ENCODE measurements around the gene TRAP1. TPM values are rescaled to one million over a fixed set of nuclear protein-coding genes. Genes with fewer than 3 reads are reported as not detected.

TRAP1 gene
- total RNA-seq, 4 donors from 2014 or later: 43.2 to 53.8 (median 51.2) TPM

DNA sequence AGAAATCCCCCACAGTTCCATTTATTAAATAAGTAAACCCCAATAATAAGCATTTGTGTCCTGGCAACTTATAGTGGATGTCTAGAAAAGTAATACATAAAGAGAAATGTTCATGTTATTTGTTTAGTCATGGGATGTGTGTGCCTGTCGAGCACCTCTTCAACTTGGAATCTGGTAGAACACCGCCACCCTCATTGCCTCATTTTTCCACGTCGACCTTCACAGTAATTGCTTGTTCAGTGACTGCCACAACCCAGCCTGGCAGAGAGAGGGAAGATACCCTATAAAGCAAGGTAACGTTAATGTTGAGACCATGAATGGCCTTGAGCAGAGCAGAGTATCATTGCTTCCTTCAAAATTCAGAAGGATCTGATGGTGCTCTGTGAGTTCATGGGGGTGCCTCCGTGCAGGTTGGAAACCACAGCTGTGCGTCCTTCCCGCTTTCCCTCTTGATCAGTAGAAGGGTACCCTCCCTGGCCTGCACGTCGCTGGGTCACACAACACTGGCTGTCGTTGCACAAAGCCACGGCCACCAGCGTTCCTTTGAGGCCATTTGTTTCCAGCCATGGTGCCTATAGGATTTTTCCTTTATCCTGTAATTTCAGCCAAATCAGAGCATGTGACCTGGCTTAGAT lies 66.6 kb downstream of the TRAP1 start:
- Histone ChIP-seq H3K9me3 (no peaks in the 10 kb centered on the region), H3K27me3 (no peaks in the 10 kb centered on the region), H3K36me3 (peaks cover 0 to 44% of the 10 kb centered on the region in 2 donors), H3K4me3 (no peak overlapping the region), H3K4me1 (no peaks in the 10 kb centered on the region), H3K27ac (no peak overlapping the region)
- TF ChIP-seq POLR2A (IDR thresholded peaks at IDR 0.05): no peak
- TF ChIP-seq, protein P1, sequence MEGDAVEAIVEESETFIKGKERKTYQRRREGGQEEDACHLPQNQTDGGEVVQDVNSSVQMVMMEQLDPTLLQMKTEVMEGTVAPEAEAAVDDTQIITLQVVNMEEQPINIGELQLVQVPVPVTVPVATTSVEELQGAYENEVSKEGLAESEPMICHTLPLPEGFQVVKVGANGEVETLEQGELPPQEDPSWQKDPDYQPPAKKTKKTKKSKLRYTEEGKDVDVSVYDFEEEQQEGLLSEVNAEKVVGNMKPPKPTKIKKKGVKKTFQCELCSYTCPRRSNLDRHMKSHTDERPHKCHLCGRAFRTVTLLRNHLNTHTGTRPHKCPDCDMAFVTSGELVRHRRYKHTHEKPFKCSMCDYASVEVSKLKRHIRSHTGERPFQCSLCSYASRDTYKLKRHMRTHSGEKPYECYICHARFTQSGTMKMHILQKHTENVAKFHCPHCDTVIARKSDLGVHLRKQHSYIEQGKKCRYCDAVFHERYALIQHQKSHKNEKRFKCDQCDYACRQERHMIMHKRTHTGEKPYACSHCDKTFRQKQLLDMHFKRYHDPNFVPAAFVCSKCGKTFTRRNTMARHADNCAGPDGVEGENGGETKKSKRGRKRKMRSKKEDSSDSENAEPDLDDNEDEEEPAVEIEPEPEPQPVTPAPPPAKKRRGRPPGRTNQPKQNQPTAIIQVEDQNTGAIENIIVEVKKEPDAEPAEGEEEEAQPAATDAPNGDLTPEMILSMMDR (IDR thresholded peaks at IDR 0.05): no peak
- TF ChIP-seq EP300 (IDR thresholded peaks at IDR 0.05): no peak
- no peak for TF ChIP-seq POLR2AphosphoS5 (IDR thresholded peaks at IDR 0.05)
- WGBS, 2 donors (ENCODE audit: low coverage in 1 of 2): 83 to 89% methylated on average over 6 to 9 of the region's 13 CpGs
- ATAC-seq: no peak

DNA sequence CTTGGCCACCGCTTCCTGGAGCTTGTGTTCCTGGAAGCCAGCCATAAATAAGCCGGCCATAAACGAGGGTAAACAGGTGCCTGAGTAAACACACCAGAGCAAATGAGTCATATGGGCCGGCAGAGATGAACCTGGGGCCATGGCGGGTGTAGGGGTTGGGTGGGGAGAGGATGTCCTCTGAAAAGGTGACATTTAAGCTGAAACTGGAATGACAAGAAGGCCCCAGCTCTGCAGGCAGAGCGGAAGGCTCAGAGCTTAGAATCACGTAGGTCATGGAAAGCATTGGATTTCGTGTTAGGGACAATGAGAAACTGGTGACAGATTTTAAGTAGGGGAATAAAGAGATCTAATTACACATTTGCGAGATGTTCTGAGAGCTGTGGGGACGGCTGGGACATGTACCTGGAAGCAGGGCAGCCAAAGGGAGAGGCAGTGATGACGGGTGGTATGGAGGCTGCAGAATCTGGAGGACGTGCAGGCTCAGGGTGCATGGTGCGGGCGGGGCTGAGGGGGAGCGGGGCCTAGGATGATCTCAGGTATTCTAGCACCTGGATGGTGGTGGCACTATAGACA lies 70.9 kb downstream of the TRAP1 start:
- Histone ChIP-seq H3K36me3 (peaks cover 0 to 43% of the 10 kb centered on the region in 2 donors), H3K9me3 (no peaks in the 10 kb centered on the region), H3K4me3 (no peak overlapping the region), H3K4me1 (no peaks in the 10 kb centered on the region), H3K27me3 (no peaks in the 10 kb centered on the region), H3K27ac (no peak overlapping the region)
- TF ChIP-seq, protein P1 (IDR thresholded peaks at IDR 0.05): no peak
- TF ChIP-seq POLR2AphosphoS5 (IDR thresholded peaks at IDR 0.05) (no peak), POLR2A (IDR thresholded peaks at IDR 0.05) (no peak), EP300 (IDR thresholded peaks at IDR 0.05) (no peak)
- no peak for ATAC-seq
- 82 to 98% methylated on average over 7 to 12 of the region's 15 CpGs for WGBS, 2 donors (ENCODE audit: low coverage in 1 of 2)

DNA sequence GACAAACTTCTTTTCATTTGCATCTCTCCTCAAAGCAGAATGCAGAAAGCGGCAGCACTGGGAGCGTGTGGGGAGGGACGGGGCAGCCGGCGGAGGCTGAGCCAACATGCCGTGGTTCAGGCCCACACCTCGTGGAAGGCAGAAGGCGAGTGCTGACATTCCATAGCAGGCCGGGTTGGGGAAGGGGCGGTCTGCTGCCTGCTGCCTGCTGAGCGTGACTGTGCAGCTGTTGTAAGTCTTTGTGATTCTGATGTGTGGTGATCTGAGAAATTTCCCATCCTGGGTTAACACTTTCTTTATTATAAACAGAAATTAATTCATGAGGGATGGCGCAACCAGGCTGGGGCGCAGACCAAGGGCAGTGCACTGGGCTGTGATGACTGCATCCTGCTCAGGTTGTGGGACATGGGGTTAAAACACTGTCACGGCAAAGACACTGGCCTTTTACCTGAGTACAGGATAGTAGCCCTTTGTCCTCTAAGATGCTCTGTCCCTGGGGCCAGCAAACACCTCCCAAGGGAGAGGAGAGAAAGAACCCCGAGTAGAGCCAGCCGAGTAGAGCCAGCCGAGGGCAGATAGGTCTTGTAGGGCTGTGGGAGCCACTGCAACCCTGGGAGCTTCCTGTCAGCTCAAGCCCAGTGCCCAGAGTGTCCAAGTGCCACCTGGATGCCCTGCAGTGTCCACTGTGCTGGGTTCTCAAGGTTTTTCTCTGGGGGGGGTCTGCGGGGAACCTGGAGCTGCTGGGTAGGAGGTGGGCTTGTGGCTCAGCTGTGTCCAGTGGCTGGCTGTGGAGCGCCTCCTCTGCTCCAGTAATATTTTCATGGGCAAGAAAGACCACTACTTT lies 71.6 kb downstream of the TRAP1 start:
- H3K36me3 ChIP-seq: peaks cover 0 to 43% of the 10 kb centered on the region in 2 donors
- no peak overlapping the region for H3K27ac ChIP-seq
- no peaks in the 10 kb centered on the region for H3K27me3 ChIP-seq
- H3K4me3 ChIP-seq: no peak overlapping the region
- H3K4me1 ChIP-seq: no peaks in the 10 kb centered on the region
- WGBS, 2 donors (ENCODE audit: low coverage in 1 of 2): 78% methylated on average over 5 of the region's 19 CpGs; no CpG with 5 or more reads in 1 of the 2 donors
- TF ChIP-seq, protein P1 (IDR thresholded peaks at IDR 0.05): no peak
- TF ChIP-seq POLR2A (IDR thresholded peaks at IDR 0.05) (no peak), EP300 (IDR thresholded peaks at IDR 0.05) (no peak), POLR2AphosphoS5 (IDR thresholded peaks at IDR 0.05) (no peak)
- no peaks in the 10 kb centered on the region for H3K9me3 ChIP-seq
- no peak for ATAC-seq

DNA sequence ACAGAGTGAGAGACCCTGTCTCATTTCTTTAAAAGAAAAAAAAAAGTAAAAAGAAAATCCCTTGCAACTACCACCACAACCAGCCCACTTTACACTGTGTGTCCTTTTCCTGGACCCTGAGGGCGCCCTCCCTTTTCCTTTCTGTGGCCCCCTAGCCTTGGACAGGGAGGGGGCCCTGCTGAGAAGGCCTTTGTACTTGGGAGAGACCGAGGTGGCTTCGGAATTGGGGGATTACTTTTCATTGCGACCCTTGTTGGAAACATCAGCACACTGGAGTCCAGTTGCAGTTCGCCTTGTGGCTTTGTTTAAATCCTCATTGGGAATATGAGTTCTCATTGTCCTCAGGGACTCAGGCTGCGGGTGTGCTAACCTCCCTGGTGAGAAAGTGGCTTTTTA lies 72.2 kb downstream of the TRAP1 start:
- Histone ChIP-seq H3K4me3 (no peak overlapping the region), H3K27me3 (no peaks in the 10 kb centered on the region), H3K36me3 (peaks cover 0 to 47% of the 10 kb centered on the region in 2 donors), H3K27ac (no peak overlapping the region), H3K4me1 (no peaks in the 10 kb centered on the region), H3K9me3 (no peaks in the 10 kb centered on the region)
- no peak for ATAC-seq
- WGBS, 2 donors (ENCODE audit: low coverage in 1 of 2): 59 to 77% methylated on average over 4 to 6 of the region's 6 CpGs
- TF ChIP-seq POLR2A (IDR thresholded peaks at IDR 0.05) (no peak), EP300 (IDR thresholded peaks at IDR 0.05) (no peak), POLR2AphosphoS5 (IDR thresholded peaks at IDR 0.05) (no peak)
- TF ChIP-seq, protein P1 (IDR thresholded peaks at IDR 0.05): no peak

Measured in gastroesophageal sphincter (tissue), 4 donors.